GM12878 (cell line): ENCODE measurements around the gene SNX15. TPM values are rescaled to one million over a fixed set of nuclear protein-coding genes. Genes with fewer than 3 reads are reported as not detected.

Source experiments
- ATF7 ChIP-seq: fragments of 450-650 bp; IDR thresholded peaks from 2 replicates; pipeline ENCODE4 v1.6.1; 2016; ENCODE audit warnings: low read depth, mild to moderate bottlenecking
- CBX3 ChIP-seq: fragments of 200-600 bp; sonication (generic); IDR thresholded peaks from 2 replicates; pipeline ENCODE4 v1.6.1; 2016; ENCODE audit warnings: low read depth, borderline replicate concordance
- DPF2 ChIP-seq: fragments of 450-650 bp; IDR thresholded peaks from 2 replicates; pipeline ENCODE4 v1.6.1; 2017; ENCODE audit warnings: mild to moderate bottlenecking
- E2F4 ChIP-seq: IDR thresholded peaks from 2 replicates; pipeline ENCODE4 v1.6.1; 2012; ENCODE audit warnings: low read depth, low read length, improper control_type of control experiment
- FOXK2 ChIP-seq: fragments of 450-650 bp; IDR thresholded peaks from 2 replicates; pipeline ENCODE4 v1.6.1; 2017; ENCODE audit warnings: mild to moderate bottlenecking, moderate library complexity
- HCFC1 ChIP-seq: fragments of 150-350 bp; IDR thresholded peaks from 2 replicates; pipeline ENCODE4 v1.6.1; 2014; ENCODE audit warnings: low read length
- HSF1 ChIP-seq: fragments of 150-350 bp; IDR thresholded peaks from 2 replicates; pipeline ENCODE4 v1.6.1; 2014; ENCODE audit warnings: mild to moderate bottlenecking, low read depth, low read length
- IRF5 ChIP-seq: fragments of 450-650 bp; IDR thresholded peaks from 2 replicates; pipeline ENCODE4 v1.6.1; 2017; ENCODE audit warnings: borderline replicate concordance
- KAT2A ChIP-seq: conservative IDR thresholded peaks from 2 replicates; pipeline ENCODE4 v1.6.1; 2011; ENCODE audit warnings: low read depth, low read length; ENCODE audit not compliant: control insufficient read depth
- KDM1A ChIP-seq: fragments of 200-600 bp; sonication (generic); IDR thresholded peaks from 2 replicates; pipeline ENCODE4 v1.6.1; 2016; ENCODE audit warnings: borderline replicate concordance
- MAX ChIP-seq: IDR thresholded peaks from 2 replicates; pipeline ENCODE4 v1.6.1; 2012; ENCODE audit warnings: low read depth, low read length, improper control_type of control experiment
- MEF2A ChIP-seq: IDR thresholded peaks from 2 replicates; pipeline ENCODE4 v1.6.1; 2011; ENCODE audit warnings: low read depth, mild to moderate bottlenecking, low read length, moderate library complexity; ENCODE audit not compliant: insufficient read depth
- MEF2B ChIP-seq: fragments of 450-650 bp; IDR thresholded peaks from 2 replicates; pipeline ENCODE4 v1.6.1; 2018; ENCODE audit warnings: mild to moderate bottlenecking, moderate library complexity; ENCODE audit not compliant: partially characterized antibody, poor library complexity, severe bottlenecking
- MXI1 ChIP-seq: fragments of 150-350 bp; IDR thresholded peaks from 2 replicates; pipeline ENCODE4 v1.6.1; 2011; ENCODE audit warnings: low read depth, mild to moderate bottlenecking, inconsistent platforms, low read length, improper control_type of control experiment
- PAX8 ChIP-seq: fragments of 450-650 bp; IDR thresholded peaks from 2 replicates; pipeline ENCODE4 v1.6.1; 2017; ENCODE audit warnings: mild to moderate bottlenecking, moderate library complexity
- PML ChIP-seq: IDR thresholded peaks from 2 replicates; pipeline ENCODE4 v1.6.1; 2012; ENCODE audit warnings: low read length, inconsistent platforms
- POU2F2 ChIP-seq: IDR thresholded peaks from 3 replicates; pipeline ENCODE4 v1.6.1; 2011; ENCODE audit warnings: low read depth, mild to moderate bottlenecking, low read length, borderline replicate concordance
- RAD21 ChIP-seq: IDR thresholded peaks from 2 replicates; pipeline ENCODE4 v1.6.1; 2011; ENCODE audit warnings: mild to moderate bottlenecking, low read depth, low read length, moderate library complexity; ENCODE audit not compliant: insufficient read depth
- RB1 ChIP-seq: fragments of 450-650 bp; formaldehyde crosslinking; IDR thresholded peaks from 2 replicates; pipeline ENCODE4 v1.6.1; 2017; ENCODE audit warnings: mild to moderate bottlenecking, borderline replicate concordance
- RBBP5 ChIP-seq: fragments of 200-600 bp; sonication (generic); conservative IDR thresholded peaks from 2 replicates; pipeline ENCODE4 v1.6.1; 2016
- RUNX3 ChIP-seq: IDR thresholded peaks from 2 replicates; pipeline ENCODE4 v1.6.1; 2012; ENCODE audit warnings: low read length, inconsistent platforms
- SP1 ChIP-seq: IDR thresholded peaks from one replicate; pipeline ENCODE4 v1.6.1; 2011; ENCODE audit warnings: low read depth, low read length
- TCF12 ChIP-seq: IDR thresholded peaks from 2 replicates; pipeline ENCODE4 v1.6.1; 2011; ENCODE audit warnings: low read depth, mild to moderate bottlenecking, low read length
- TCF7 ChIP-seq: IDR thresholded peaks from 2 replicates; pipeline ENCODE4 v1.6.1; 2014; ENCODE audit warnings: antibody characterized with exemption, borderline replicate concordance
- USF1 ChIP-seq: IDR thresholded peaks from 2 replicates; pipeline ENCODE4 v1.6.1; 2011; ENCODE audit warnings: borderline replicate concordance, low read depth, mild to moderate bottlenecking, moderate library complexity, mixed read lengths, low read length; ENCODE audit not compliant: insufficient read depth; ENCODE audit errors: extremely low read length
- ZBED1 ChIP-seq: IDR thresholded peaks from 2 replicates; pipeline ENCODE4 v1.6.1; 2016; ENCODE audit warnings: borderline replicate concordance
- ZNF274 ChIP-seq: IDR thresholded peaks from one replicate; pipeline ENCODE4 v1.8.0; 2011; ENCODE audit not compliant: insufficient read length, insufficient read depth
- ZNF384 ChIP-seq: IDR thresholded peaks from 2 replicates; pipeline ENCODE4 v1.6.1; 2012; ENCODE audit warnings: low read depth, mild to moderate bottlenecking, low read length, improper control_type of control experiment, borderline replicate concordance
- polyA plus RNA-seq, 11 experiments: library from polyadenylated mRNA; depleted of rRNA in 4 of 11; unstranded in 6 of 11; stranded (reverse) in 5 of 11; fragments of >200 nt; fragmentation: Nextera tagmentation in 4 of 11; fragmentation: Illumina TruSeq in 1 of 11; extraction: Ambion mirVana in 4 of 11; extraction: Trizol in 1 of 11; gene quantifications; 1 replicate in 1 of 11; 2 replicates in 10 of 11; pipeline versions ENCODE4 v1.2.1 to v1.2.3, GENCODE V29; 2011 to 2016; ENCODE audit warnings: inconsistent platforms in 2 of 11, missing spikeins in 2 of 11, low read depth in 1 of 11
- total RNA-seq, 4 experiments: library from RNA; depleted of rRNA in 3 of 4; stranded (reverse); fragments of >200 nt in 3 of 4; fragmentation: Illumina TruSeq in 1 of 4; extraction: Trizol in 1 of 4; gene quantifications; 2 replicates each; pipeline versions ENCODE4 v1.2.1 to v1.2.3, GENCODE V29; 2013 to 2021

The SNX15 gene
- total and polyA plus RNA-seq, 10 of the 15 experiments (the other 5 are each of a cell fraction or from before 2014, with no cell fraction given) = 2.4 to 24.0 (median 16.1) TPM

GRCh38 chr11:65083834-65084597, 56.8 kb downstream of the SNX15 start, which contains the start of the genes CDCA5 and ZFPL1 (continued):
- TF ChIP-seq HSF1 = no peak
- no peak for TF ChIP-seq USF1
- no peak for TF ChIP-seq KDM1A
- TF ChIP-seq ATF7 = peak; percentile 84
- TF ChIP-seq MEF2B = no peak
- TF ChIP-seq RUNX3 = peak; percentile 92
- TF ChIP-seq TCF12 = no peak; the same call in 1 of the 2 replicates
- TF ChIP-seq RAD21 = no peak
- no peak for TF ChIP-seq ZBED1
- no peak for TF ChIP-seq IRF5
- TF ChIP-seq TCF7 = no peak
- TF ChIP-seq ZNF384 = no peak
- TF ChIP-seq FOXK2 = 0 out of 2 replicates have a peak, but pooled peaks have one; percentile 22
- TF ChIP-seq DPF2 = no peak
- TF ChIP-seq PAX8 = no peak
- TF ChIP-seq MEF2A = 0 out of 2 replicates have a peak, but pooled peaks have one; percentile 31
- peak; percentile 98 for TF ChIP-seq MXI1
- peak; percentile 94 for TF ChIP-seq MAX
- TF ChIP-seq PML = peak; percentile 44
- peak; percentile 100 for TF ChIP-seq E2F4
- TF ChIP-seq RB1 = peak; percentile 88; the same call in 1 of the 2 replicates
- no peak for TF ChIP-seq ZNF274
- peak; percentile 38; the same call in 2 of the 3 replicates for TF ChIP-seq POU2F2
- TF ChIP-seq RBBP5 = no peak
- TF ChIP-seq CBX3 = no peak
- peak; percentile 80 for TF ChIP-seq HCFC1
- TF ChIP-seq KAT2A = no peak
- TF ChIP-seq SP1 = peak; percentile 83
